GM12878 (cell line): ENCODE results near the gene PSRC1.

Source experiments
- BHLHE40 ChIP-seq, 2 experiments: fragments of 450-650 bp in 1 of 2; IDR thresholded peaks; 2 replicates each; pipeline ENCODE4 v1.6.1; 2011 to 2017; ENCODE audit warnings: low read depth in 2 of 2, borderline replicate concordance in 1 of 2, improper control_type of control experiment in 1 of 2, low read length in 1 of 2, mild to moderate bottlenecking in 1 of 2
- EZH2 ChIP-seq: IDR thresholded peaks from 2 replicates; pipeline ENCODE4 v1.6.1; 2012; ENCODE audit warnings: low read depth, mild to moderate bottlenecking, control low read depth, inconsistent platforms, low read length, borderline replicate concordance; ENCODE audit not compliant: control insufficient read depth
- USF2 ChIP-seq: IDR thresholded peaks from 2 replicates; pipeline ENCODE4 v1.6.1; 2011; ENCODE audit warnings: low read depth, low read length, improper control_type of control experiment, borderline replicate concordance

GRCh38 chr1:109239047-109239408, 43.9 kb downstream of the PSRC1 start:
- TF ChIP-seq BHLHE40 (IDR thresholded peaks at IDR 0.05; ENCODE audit: borderline replicate concordance in 1 of 2, low read depth in 2 of 2, low read length in 1 of 2) (no peak), EZH2 (no peak), USF2 (no peak)
